Osteoblast (primary cell): ENCODE measurements around the gene CNOT10. TPM values are rescaled to one million over a fixed set of nuclear protein-coding genes. Genes with fewer than 3 reads are reported as not detected.
A peak's percentile ranks its signal among the peaks of the same experiment; 100 is the strongest.

Source experiments
- DNase-seq: peaks from one replicate; pipeline ENCODE4 v3.0.0; 2011; ENCODE audit warnings: low spot score, mixed read lengths; ENCODE audit not compliant: insufficient read length; ENCODE audit errors: missing footprints
- H2AFZ ChIP-seq: 2 replicates; pipeline ENCODE4 v1.6.0; 2011; ENCODE audit warnings: mild to moderate bottlenecking, low read length
- H3K27ac ChIP-seq: 2 replicates; pipeline ENCODE4 v1.5.1; 2011; ENCODE audit warnings: mild to moderate bottlenecking, low read depth, low read length, moderate library complexity
- H3K27me3 ChIP-seq: 2 replicates; pipeline ENCODE4 v1.6.0; 2012; ENCODE audit warnings: mild to moderate bottlenecking, control low read depth, inconsistent platforms, low read length, moderate library complexity; ENCODE audit not compliant: insufficient read depth
- H3K36me3 ChIP-seq: 2 replicates; pipeline ENCODE4 v1.5.1; 2011; ENCODE audit warnings: mild to moderate bottlenecking, low read length, control low read depth, moderate library complexity; ENCODE audit not compliant: insufficient read depth
- H3K4me1 ChIP-seq: 2 replicates; pipeline ENCODE4 v1.5.1; 2011; ENCODE audit warnings: mild to moderate bottlenecking, low read length, control low read depth, moderate library complexity; ENCODE audit not compliant: insufficient read depth
- H3K4me2 ChIP-seq: 2 replicates; pipeline ENCODE4 v1.6.0; 2011; ENCODE audit warnings: mild to moderate bottlenecking, low read length; ENCODE audit not compliant: insufficient read depth
- H3K4me3 ChIP-seq: fragments of 200-600 bp; sonication (generic); 3 replicates; pipeline ENCODE4 v1.5.1; 2012; ENCODE audit warnings: mild to moderate bottlenecking, low read length, inconsistent platforms; ENCODE audit not compliant: insufficient read depth
- H3K79me2 ChIP-seq: 2 replicates; pipeline ENCODE4 v1.6.0; 2012; ENCODE audit warnings: mild to moderate bottlenecking, low read length, control low read depth, inconsistent platforms; ENCODE audit not compliant: insufficient read depth
- H3K9me3 ChIP-seq: 2 replicates; pipeline ENCODE4 v1.5.1; 2011; ENCODE audit warnings: low read depth, low read length, control low read depth
- H4K20me1 ChIP-seq: 2 replicates; pipeline ENCODE4 v1.6.0; 2012; ENCODE audit warnings: mild to moderate bottlenecking, low read length, control low read depth; ENCODE audit not compliant: insufficient read depth
- CTCF ChIP-seq: IDR thresholded peaks from 2 replicates; pipeline ENCODE4 v1.5.1; 2011; ENCODE audit warnings: mild to moderate bottlenecking, low read depth, low read length, moderate library complexity; ENCODE audit errors: extremely low read depth
- total RNA-seq: library from RNA; depleted of rRNA; stranded (reverse); fragments of >200 nt; gene quantifications from 2 replicates; pipeline ENCODE4 v1.2.3, GENCODE V29; 2012

The CNOT10 gene
- total RNA-seq, 1 donor = 36.9 TPM

GRCh38 chr3:32759342-32759741 is 74.4 kb downstream of the CNOT10 start:
- H3K79me2 ChIP-seq = no peaks in the 10 kb centered on the region
- no peaks in the 10 kb centered on the region for H3K4me1 ChIP-seq
- no peaks in the 10 kb centered on the region for H3K27me3 ChIP-seq
- no peaks in the 10 kb centered on the region for H3K9me3 ChIP-seq
- H3K36me3 ChIP-seq = peaks cover 5% of the 10 kb centered on the region
- TF ChIP-seq CTCF = no peak
- H3K4me3 ChIP-seq = no peak overlapping the region
- no peak overlapping the region for H2AFZ ChIP-seq
- DNase-seq = no peak
- no peaks in the 10 kb centered on the region for H4K20me1 ChIP-seq
- H3K27ac ChIP-seq = no peak overlapping the region
- H3K4me2 ChIP-seq = no peak overlapping the region

GRCh38 chr3:32764481-32764880 is 79.5 kb downstream of the CNOT10 start:
- no peaks in the 10 kb centered on the region for H3K4me1 ChIP-seq
- H3K79me2 ChIP-seq = no peaks in the 10 kb centered on the region
- no peak overlapping the region for H3K4me3 ChIP-seq
- no peak overlapping the region for H3K27ac ChIP-seq
- H3K36me3 ChIP-seq = peaks cover 18% of the 10 kb centered on the region
- no peaks in the 10 kb centered on the region for H4K20me1 ChIP-seq
- no peaks in the 10 kb centered on the region for H3K27me3 ChIP-seq
- TF ChIP-seq CTCF = no peak
- DNase-seq = no peak
- no peak overlapping the region for H2AFZ ChIP-seq
- H3K9me3 ChIP-seq = no peaks in the 10 kb centered on the region
- no peak overlapping the region for H3K4me2 ChIP-seq

GRCh38 chr3:32778389-32778788 is 93.4 kb downstream of the CNOT10 start:
- no peak for DNase-seq
- Histone ChIP-seq H3K4me1 (no peaks in the 10 kb centered on the region), H3K36me3 (no peaks in the 10 kb centered on the region), H3K79me2 (no peaks in the 10 kb centered on the region), H3K27ac (no peak overlapping the region), H3K4me2 (no peak overlapping the region), H4K20me1 (no peaks in the 10 kb centered on the region), H3K9me3 (no peaks in the 10 kb centered on the region), H2AFZ (no peak overlapping the region), H3K4me3 (no peak overlapping the region), H3K27me3 (no peaks in the 10 kb centered on the region)
- no peak for TF ChIP-seq CTCF

GRCh38 chr3:32780071-32780734 is 95.2 kb downstream of the CNOT10 start:
- peak overlapping the region; percentile 99 for H3K4me2 ChIP-seq

More at GRCh38 chr3:32780071-32780734, 95.2 kb downstream of the CNOT10 start:
- no peaks in the 10 kb centered on the region for H4K20me1 ChIP-seq
- H2AFZ ChIP-seq = no peak overlapping the region
- H3K36me3 ChIP-seq = no peaks in the 10 kb centered on the region
- DNase-seq = no peak
- no peaks in the 10 kb centered on the region for H3K4me1 ChIP-seq
- no peaks in the 10 kb centered on the region for H3K79me2 ChIP-seq
- no peaks in the 10 kb centered on the region for H3K9me3 ChIP-seq
- H3K27ac ChIP-seq = no peak overlapping the region
- TF ChIP-seq CTCF = no peak
- no peak overlapping the region for H3K4me3 ChIP-seq
- H3K27me3 ChIP-seq = no peaks in the 10 kb centered on the region
